Activated T-helper 1 cell treated with anti-CD3 and anti-CD28 coated beads, Interleukin-12 subunit alpha, Interleukin-12 subunit beta, Interleukin-2, Interleukin-4 antibody, amounts not matched to agents 30 ng/mL and 10 ng/mL and 1 ng/mL, durations not matched to agents 14 hours and 24 hours and 36 hours (primary cell): Measurements from ENCODE around the gene STIP1. TPM values are rescaled to one million over a fixed set of nuclear protein-coding genes. Genes with fewer than 3 reads are reported as not detected.
A peak's percentile ranks its signal among the peaks of the same experiment; 100 is the strongest.

Experiments
- DNase-seq: peaks from one replicate; pipeline ENCODE4 v3.0.0; 2021; ENCODE audit warnings: low spot score
- H3K27ac Mint-ChIP-seq: one replicate; pipeline ENCODE4 v1.8.0; 2021; ENCODE audit warnings: mild to moderate bottlenecking, mixed read lengths
- H3K27me3 Mint-ChIP-seq: one replicate; pipeline ENCODE4 v1.8.0; 2022; ENCODE audit warnings: mild to moderate bottlenecking, moderate library complexity, mixed read lengths; ENCODE audit not compliant: insufficient read depth
- H3K36me3 Mint-ChIP-seq: one replicate; pipeline ENCODE4 v1.8.0; 2021; ENCODE audit warnings: low read depth, mixed read lengths
- H3K4me1 Mint-ChIP-seq: one replicate; pipeline ENCODE4 v1.8.0; 2021; ENCODE audit warnings: low read depth, mixed read lengths
- H3K4me3 Mint-ChIP-seq: one replicate; pipeline ENCODE4 v1.8.0; 2021; ENCODE audit warnings: mild to moderate bottlenecking, moderate library complexity, mixed read lengths
- H3K9me3 Mint-ChIP-seq: one replicate; pipeline ENCODE4 v1.8.0; 2021; ENCODE audit warnings: mixed read lengths
- intact Hi-C: fragments of 100-400 bp; cut with micrococcal nuclease; formaldehyde crosslinking; loops from one replicate; pipeline ENCODE4 v1.15.1; 2024
- total RNA-seq: library from RNA; stranded (reverse); gene quantifications from 2 replicates; pipeline ENCODE4 v1.2.3, GENCODE V29; 2022

Gene STIP1
- total RNA-seq, 1 donor from 2014 or later = 493 TPM

GRCh38 chr11:64165481-64165841, 20.5 kb upstream of the STIP1 start:
- H3K4me3 Mint-ChIP-seq = peak overlapping the region; percentile 93
- H3K4me1 Mint-ChIP-seq = peaks cover 8% of the 10 kb centered on the region
- DNase-seq = no peak
- no peaks in the 10 kb centered on the region for H3K9me3 Mint-ChIP-seq
- intact Hi-C loops = no loop called here
- no peaks in the 10 kb centered on the region for H3K36me3 Mint-ChIP-seq
- no peak overlapping the region for H3K27ac Mint-ChIP-seq
- H3K27me3 Mint-ChIP-seq = peaks cover 3% of the 10 kb centered on the region

- Mint-ChIP-seq H3K4me1 (peaks cover 8% of the 10 kb centered on the region), H3K27me3 (peaks cover 2% of the 10 kb centered on the region), H3K36me3 (no peaks in the 10 kb centered on the region), H3K27ac (peak within 1 kb of the TSS; percentile 86), H3K9me3 (no peaks in the 10 kb centered on the region), H3K4me3 (peak within 1 kb of the TSS; percentile 93)
- intact Hi-C loops = loop anchor here (2.0 kb wide), 3 partner anchors 21 to 227 kb away; partner anchors contain the start of genes NAA40, OTUB1 and STIP1
- DNase-seq = peak; percentile 78
These were observed 19.9 kb upstream of the STIP1 start, which contains the start of gene MACROD1 for GRCh38 chr11:64165842-64166635. Gene MACROD1, minus strand, starts transcription at chr11:64166113. Its CDS starts 119 bp downstream, at chr11:64165994.

- H3K4me1 Mint-ChIP-seq = no peaks in the 10 kb centered on the region
- intact Hi-C loops = no loop called here
- peaks cover 7% of the 10 kb centered on the region for H3K9me3 Mint-ChIP-seq
- H3K4me3 Mint-ChIP-seq = no peak overlapping the region
- H3K27me3 Mint-ChIP-seq = peaks cover 2% of the 10 kb centered on the region
- H3K27ac Mint-ChIP-seq = no peak overlapping the region
- peaks cover 3% of the 10 kb centered on the region for H3K36me3 Mint-ChIP-seq
- no peak for DNase-seq
These were observed 15.6 kb upstream of the STIP1 start for GRCh38 chr11:64170419-64170818.

- H3K27ac Mint-ChIP-seq = no peak overlapping the region
- H3K36me3 Mint-ChIP-seq = peaks cover 3% of the 10 kb centered on the region
- H3K9me3 Mint-ChIP-seq = peaks cover 7% of the 10 kb centered on the region
- peaks cover 2% of the 10 kb centered on the region for H3K27me3 Mint-ChIP-seq
- intact Hi-C loops = no loop called here
- peaks cover 18% of the 10 kb centered on the region for H3K4me1 Mint-ChIP-seq
- no peak overlapping the region for H3K4me3 Mint-ChIP-seq
- DNase-seq = no peak
These were observed 12.2 kb upstream of the STIP1 start for GRCh38 chr11:64173616-64174355.

DNA sequence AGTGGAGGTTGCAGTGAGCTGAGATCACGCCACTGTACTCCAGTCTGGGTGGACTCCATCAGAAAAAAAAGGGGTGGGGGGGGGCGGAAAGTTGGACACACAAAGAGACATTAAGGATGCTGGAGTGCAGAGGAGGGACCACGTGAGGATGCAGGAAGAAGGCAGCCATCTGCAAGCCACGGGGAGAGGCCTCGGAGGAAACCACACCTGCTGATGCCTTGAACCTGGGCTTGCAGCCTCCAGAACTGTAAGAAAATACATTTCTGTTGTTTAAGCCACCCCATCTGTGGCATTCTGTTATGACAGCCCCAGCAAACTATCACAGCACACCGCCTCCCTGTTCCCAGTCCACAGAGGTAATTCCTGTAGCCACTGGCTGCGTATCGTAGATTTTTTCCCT, 9.2 kb upstream of the STIP1 start:
- intact Hi-C loops = no loop called here
- Mint-ChIP-seq H3K36me3 (peaks cover 3% of the 10 kb centered on the region), H3K27ac (no peak overlapping the region), H3K4me3 (no peak overlapping the region), H3K9me3 (peaks cover 7% of the 10 kb centered on the region), H3K4me1 (peaks cover 24% of the 10 kb centered on the region), H3K27me3 (peaks cover 2% of the 10 kb centered on the region)
- no peak for DNase-seq

GRCh38 chr11:64178203-64178602, 7.8 kb upstream of the STIP1 start:
- peaks cover 3% of the 10 kb centered on the region for H3K36me3 Mint-ChIP-seq
- H3K27ac Mint-ChIP-seq = no peak overlapping the region
- H3K4me3 Mint-ChIP-seq = no peak overlapping the region
- H3K9me3 Mint-ChIP-seq = peaks cover 7% of the 10 kb centered on the region
- DNase-seq = no peak
- intact Hi-C loops = no loop called here
- H3K27me3 Mint-ChIP-seq = peaks cover 2% of the 10 kb centered on the region
- peaks cover 32% of the 10 kb centered on the region for H3K4me1 Mint-ChIP-seq

- Mint-ChIP-seq H3K4me1 (peaks cover 40% of the 10 kb centered on the region), H3K9me3 (peaks cover 3% of the 10 kb centered on the region)
- no peak for DNase-seq
These were observed 6.9 kb upstream of the STIP1 start for GRCh38 chr11:64178951-64179639.

DNA sequence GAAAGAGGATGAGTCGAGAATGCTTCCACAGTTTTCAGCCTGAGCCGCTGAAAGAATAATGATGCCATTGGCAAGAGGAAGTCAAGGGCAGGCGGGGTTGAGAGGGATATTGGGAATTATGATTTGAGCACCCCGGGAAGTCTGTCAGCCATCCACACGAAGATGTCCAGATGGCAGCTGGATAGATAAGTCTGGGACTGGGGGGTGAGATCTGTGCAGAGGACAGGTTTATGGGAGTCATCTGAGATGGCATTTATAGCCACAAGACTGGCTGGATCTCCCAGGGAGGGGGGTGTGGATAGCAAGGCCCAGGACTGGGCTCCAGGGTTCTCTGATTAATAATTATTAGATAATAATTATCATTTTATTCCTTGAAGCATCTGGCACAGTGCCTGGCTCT, 5.1 kb upstream of the STIP1 start:
- intact Hi-C loops = no loop called here
- H3K27ac Mint-ChIP-seq = no peak overlapping the region
- no peak overlapping the region for H3K4me3 Mint-ChIP-seq
- no peaks in the 10 kb centered on the region for H3K27me3 Mint-ChIP-seq
- no peak for DNase-seq
- no peaks in the 10 kb centered on the region for H3K9me3 Mint-ChIP-seq
- H3K36me3 Mint-ChIP-seq = peaks cover 7% of the 10 kb centered on the region
- peaks cover 40% of the 10 kb centered on the region for H3K4me1 Mint-ChIP-seq

More at GRCh38 chr11:64178951-64179639, 6.9 kb upstream of the STIP1 start:
- H3K27ac Mint-ChIP-seq = no peak overlapping the region
- peaks cover 1% of the 10 kb centered on the region for H3K27me3 Mint-ChIP-seq
- peaks cover 7% of the 10 kb centered on the region for H3K36me3 Mint-ChIP-seq
- H3K4me3 Mint-ChIP-seq = no peak overlapping the region
- intact Hi-C loops = no loop called here

- Mint-ChIP-seq H3K27me3 (peaks cover 2% of the 10 kb centered on the region), H3K36me3 (peaks cover 9% of the 10 kb centered on the region), H3K4me1 (peaks cover 36% of the 10 kb centered on the region), H3K4me3 (peak overlapping the region; percentile 30), H3K9me3 (no peaks in the 10 kb centered on the region), H3K27ac (no peak overlapping the region)
- intact Hi-C loops = no loop called here
- DNase-seq = peak; percentile 27
These were observed 4.2 kb upstream of the STIP1 start for GRCh38 chr11:64181506-64182411.

- Mint-ChIP-seq H3K27ac (no peak overlapping the region), H3K4me3 (peak overlapping the region; percentile 95), H3K36me3 (peaks cover 12% of the 10 kb centered on the region), H3K4me1 (peaks cover 28% of the 10 kb centered on the region), H3K27me3 (peaks cover 2% of the 10 kb centered on the region), H3K9me3 (no peaks in the 10 kb centered on the region)
- DNase-seq = no peak
- intact Hi-C loops = no loop called here
These were observed 2.1 kb upstream of the STIP1 start for GRCh38 chr11:64183890-64184289.

GRCh38 chr11:64185175-64185692, 737 bp upstream of the STIP1 start:
- Mint-ChIP-seq H3K4me1 (peaks cover 33% of the 10 kb centered on the region), H3K36me3 (peaks cover 17% of the 10 kb centered on the region), H3K4me3 (peak overlapping the region; percentile 95), H3K27me3 (peaks cover 2% of the 10 kb centered on the region), H3K27ac (peak overlapping the region; percentile 78), H3K9me3 (no peaks in the 10 kb centered on the region)
- no peak for DNase-seq
- intact Hi-C loops = loop anchor here (1.0 kb wide), 6 partner anchors 22 to 347 kb away; partner anchors contain the start of genes COX8A, DNAJC4 and GPR137
